ENCODE results near the gene WDR93. TPM values are rescaled to one million over a fixed set of nuclear protein-coding genes. Genes with fewer than 3 reads are reported as not detected.

WDR93 gene
- polyA plus RNA-seq, 3 donors, result not detected

DNA sequence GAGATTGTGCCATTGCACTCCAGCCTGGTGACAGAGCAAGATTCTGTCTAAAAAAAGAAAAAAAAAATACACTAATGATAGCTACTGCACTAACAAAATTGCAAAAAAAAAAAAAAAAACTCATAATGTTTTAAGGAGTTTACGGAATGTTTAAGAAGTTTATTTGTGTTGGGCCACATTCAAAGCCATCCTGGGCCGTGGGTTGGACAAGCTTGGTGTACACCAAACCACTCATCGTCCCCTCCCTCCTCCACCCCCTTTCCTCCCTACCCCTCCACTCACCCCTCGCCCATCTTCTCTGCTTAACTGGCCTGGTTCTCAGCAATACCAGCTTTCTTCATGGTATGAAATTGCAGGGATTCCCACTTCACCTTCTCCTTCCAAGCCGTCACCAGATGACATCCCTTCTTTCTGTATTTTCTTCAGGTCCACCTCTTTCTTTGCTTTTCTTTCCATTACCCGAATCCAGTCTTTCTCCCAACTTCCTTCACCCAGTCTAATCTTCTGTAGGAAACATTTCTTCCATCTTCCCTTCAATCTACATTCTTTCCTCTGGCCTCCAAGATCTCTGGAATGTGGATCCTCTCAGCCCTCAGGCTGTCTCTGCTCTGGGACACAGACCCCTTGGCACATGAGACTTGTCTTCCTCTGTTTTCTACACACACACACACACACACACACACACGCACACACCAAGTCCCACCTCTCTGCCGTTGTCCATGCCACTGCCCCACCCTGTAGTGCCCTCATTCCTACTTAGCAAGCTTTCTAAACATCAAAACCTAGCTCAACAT lies 63.9 kb downstream of the WDR93 start:
- no peak overlapping the region for H3K4me2 ChIP-seq (replicated peaks; ENCODE audit: extremely low read depth, low read length, poor library complexity, severe bottlenecking)
- peak overlapping the region in 1 of 7 donors; percentile 13 for H3K27ac Mint-ChIP-seq
- intact Hi-C loops (cut with micrococcal nuclease), result loop anchor here in 1 of 2 donors (5.0 kb wide), 1 partner anchor 318 kb away; no protein-coding TSS in a partner anchor

DNA sequence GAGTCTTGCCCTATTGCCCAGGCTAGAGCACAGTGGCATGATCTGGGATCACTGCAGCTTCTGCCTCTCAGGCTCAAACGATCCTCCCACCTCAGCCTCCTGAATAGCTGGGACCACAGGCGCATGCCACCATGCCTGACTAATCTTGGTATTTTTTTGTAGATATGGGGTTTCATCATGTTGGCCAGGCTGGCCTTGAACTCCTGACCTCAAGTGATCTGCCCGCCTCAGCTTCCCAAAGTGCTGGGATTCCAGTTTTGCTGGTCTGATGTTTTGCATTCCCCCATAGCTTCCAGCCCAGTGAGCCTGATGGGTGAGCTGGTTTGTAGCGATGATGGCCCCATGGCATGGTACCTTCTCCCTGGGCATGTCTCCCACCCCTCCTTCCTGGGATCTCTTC lies 65.1 kb downstream of the WDR93 start:
- no peaks in the 10 kb centered on the region for H3K9me3 Mint-ChIP-seq
- H3K36me3 Mint-ChIP-seq, result no peaks in the 10 kb centered on the region
- TF ChIP-seq, protein P1, sequence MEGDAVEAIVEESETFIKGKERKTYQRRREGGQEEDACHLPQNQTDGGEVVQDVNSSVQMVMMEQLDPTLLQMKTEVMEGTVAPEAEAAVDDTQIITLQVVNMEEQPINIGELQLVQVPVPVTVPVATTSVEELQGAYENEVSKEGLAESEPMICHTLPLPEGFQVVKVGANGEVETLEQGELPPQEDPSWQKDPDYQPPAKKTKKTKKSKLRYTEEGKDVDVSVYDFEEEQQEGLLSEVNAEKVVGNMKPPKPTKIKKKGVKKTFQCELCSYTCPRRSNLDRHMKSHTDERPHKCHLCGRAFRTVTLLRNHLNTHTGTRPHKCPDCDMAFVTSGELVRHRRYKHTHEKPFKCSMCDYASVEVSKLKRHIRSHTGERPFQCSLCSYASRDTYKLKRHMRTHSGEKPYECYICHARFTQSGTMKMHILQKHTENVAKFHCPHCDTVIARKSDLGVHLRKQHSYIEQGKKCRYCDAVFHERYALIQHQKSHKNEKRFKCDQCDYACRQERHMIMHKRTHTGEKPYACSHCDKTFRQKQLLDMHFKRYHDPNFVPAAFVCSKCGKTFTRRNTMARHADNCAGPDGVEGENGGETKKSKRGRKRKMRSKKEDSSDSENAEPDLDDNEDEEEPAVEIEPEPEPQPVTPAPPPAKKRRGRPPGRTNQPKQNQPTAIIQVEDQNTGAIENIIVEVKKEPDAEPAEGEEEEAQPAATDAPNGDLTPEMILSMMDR (IDR thresholded peaks at IDR 0.05), result no peak

More for the DNA sequence above, 63.9 kb downstream of the WDR93 start:
- Histone ChIP-seq H3K27ac (ENCODE audit: low read depth in 1 of 2, low read length in 2 of 2) (no peak overlapping the region), H3K4me1 (ENCODE audit: control insufficient read depth in 1 of 2, insufficient read depth in 2 of 2, low read length in 2 of 2) (peaks cover 12 to 21% of the 10 kb centered on the region in 2 donors), H3K4me3 (replicated peaks in 1 of 3; ENCODE audit: low read depth in 2 of 3, low read length in 3 of 3) (no peak overlapping the region), H4K20me1 (ENCODE audit: insufficient read depth, low read length) (no peaks in the 10 kb centered on the region), H3K9ac (ENCODE audit: insufficient read depth, low read length, poor library complexity, severe bottlenecking) (no peak overlapping the region), H3K9me3 (replicated peaks in 1 of 2; ENCODE audit: control insufficient read depth in 1 of 2, insufficient read depth in 1 of 2, low read length in 2 of 2) (no peaks in the 10 kb centered on the region), H2AFZ (ENCODE audit: insufficient read depth, low read depth, low read length, poor library complexity, severe bottlenecking) (no peak overlapping the region), H3K79me2 (ENCODE audit: insufficient read depth, low read length) (no peaks in the 10 kb centered on the region), H3K36me3 (replicated peaks in 1 of 2; ENCODE audit: control insufficient read depth in 1 of 2, insufficient read depth in 2 of 2, low read length in 2 of 2) (no peaks in the 10 kb centered on the region), H3K27me3 (ENCODE audit: control insufficient read depth in 2 of 2, insufficient read depth in 2 of 2, low read length in 2 of 2) (peaks cover 0 to 12% of the 10 kb centered on the region in 2 donors)
- Mint-ChIP-seq H3K4me3 (peak overlapping the region in 1 of 2 donors; percentile 3), H3K4me1 (peaks cover 8% of the 10 kb centered on the region), H3K36me3 (peaks cover 0 to under 1% of the 10 kb centered on the region in 2 donors), H3K27me3 (ENCODE audit: low read depth in 3 of 3) (peaks cover 13 to 19% (median 16%) of the 10 kb centered on the region in 3 donors), H3K9me3 (no peaks in the 10 kb centered on the region)
- TF ChIP-seq, protein P1 (IDR thresholded peaks at IDR 0.05), result no peak
- 89% methylated on average over 5 of the region's 8 CpGs for WGBS (ENCODE audit: insufficient coverage)
- DNase-seq, result no peak

More for the DNA sequence above, 65.1 kb downstream of the WDR93 start:
- DNase-seq, result no peak
- peak overlapping the region in 1 of 7 donors; percentile 36 for H3K27ac Mint-ChIP-seq
- no peaks in the 10 kb centered on the region for H3K9me3 ChIP-seq (replicated peaks in 1 of 2; ENCODE audit: control insufficient read depth in 1 of 2, insufficient read depth in 1 of 2, low read length in 2 of 2)
- H3K27me3 ChIP-seq (ENCODE audit: control insufficient read depth in 2 of 2, insufficient read depth in 2 of 2, low read length in 2 of 2), result peaks cover 0 to 5% of the 10 kb centered on the region in 2 donors
- H2AFZ ChIP-seq (ENCODE audit: insufficient read depth, low read depth, low read length, poor library complexity, severe bottlenecking), result no peak overlapping the region
- intact Hi-C loops (cut with micrococcal nuclease), result no loop called here
- H3K4me1 ChIP-seq (ENCODE audit: control insufficient read depth in 1 of 2, insufficient read depth in 2 of 2, low read length in 2 of 2), result peaks cover 12 to 21% of the 10 kb centered on the region in 2 donors
- H3K27me3 Mint-ChIP-seq (ENCODE audit: low read depth in 3 of 3), result peaks cover 8 to 12% (median 10%) of the 10 kb centered on the region in 3 donors
- no peak overlapping the region for H3K27ac ChIP-seq (ENCODE audit: low read depth in 1 of 2, low read length in 2 of 2)
- H4K20me1 ChIP-seq (ENCODE audit: insufficient read depth, low read length), result no peaks in the 10 kb centered on the region
- H3K4me2 ChIP-seq (replicated peaks; ENCODE audit: extremely low read depth, low read length, poor library complexity, severe bottlenecking), result no peak overlapping the region
- WGBS (ENCODE audit: insufficient coverage), result no CpG with 5 or more reads among the region's 4 CpGs
- H3K4me3 Mint-ChIP-seq, result no peak overlapping the region
- no peak overlapping the region for H3K9ac ChIP-seq (ENCODE audit: insufficient read depth, low read length, poor library complexity, severe bottlenecking)
- no peak overlapping the region for H3K4me3 ChIP-seq (replicated peaks in 1 of 3; ENCODE audit: low read depth in 2 of 3, low read length in 3 of 3)
- H3K4me1 Mint-ChIP-seq, result peaks cover 11% of the 10 kb centered on the region
- H3K79me2 ChIP-seq (ENCODE audit: insufficient read depth, low read length), result no peaks in the 10 kb centered on the region
- no peaks in the 10 kb centered on the region for H3K36me3 ChIP-seq (replicated peaks in 1 of 2; ENCODE audit: control insufficient read depth in 1 of 2, insufficient read depth in 2 of 2, low read length in 2 of 2)

All from CD14-positive monocyte (primary cell).